Mesenchymal stem cell (in vitro differentiated cells and primary cell): ENCODE results near the gene YWHAQ.

ENCODE experiments used
- DNase-seq: peaks from one replicate; pipeline ENCODE4 v3.0.0-alpha.2; 2013
- H2AFZ ChIP-seq: one replicate; pipeline ENCODE4 v1.6.1; 2013; ENCODE audit warnings: low read depth, mild to moderate bottlenecking, control low read depth, inconsistent platforms, low read length, moderate library complexity
- H2AK5ac ChIP-seq: 2 replicates; pipeline ENCODE4 v1.6.1; 2013; ENCODE audit warnings: low read length, moderate library complexity, mild to moderate bottlenecking, inconsistent platforms; ENCODE audit not compliant: severe bottlenecking
- H2BK120ac ChIP-seq: one replicate; pipeline ENCODE4 v1.6.1; 2013; ENCODE audit warnings: low read depth, mild to moderate bottlenecking, inconsistent platforms, low read length, moderate library complexity
- H2BK12ac ChIP-seq, 2 experiments: one replicate each; pipeline ENCODE4 v1.6.1; 2013; ENCODE audit warnings: inconsistent platforms in 2 of 2, low read length in 2 of 2, mild to moderate bottlenecking in 2 of 2, moderate library complexity in 2 of 2, control low read depth in 1 of 2
- H2BK15ac ChIP-seq: one replicate; pipeline ENCODE4 v1.6.1; 2013; ENCODE audit warnings: mild to moderate bottlenecking, low read depth, inconsistent platforms; ENCODE audit not compliant: poor library complexity, severe bottlenecking
- H2BK5ac ChIP-seq: 2 replicates; pipeline ENCODE4 v1.6.1; 2013; ENCODE audit warnings: low read depth, mild to moderate bottlenecking, low read length, control low read depth, inconsistent platforms; ENCODE audit not compliant: poor library complexity, severe bottlenecking
- H3K14ac ChIP-seq, 2 experiments: one replicate each; pipeline ENCODE4 v1.6.1; 2013; ENCODE audit warnings: inconsistent platforms in 2 of 2, low read length in 2 of 2, control low read depth in 1 of 2, mild to moderate bottlenecking in 1 of 2, moderate library complexity in 1 of 2
- H3K18ac ChIP-seq, 2 experiments: one replicate each; pipeline ENCODE4 v1.6.1; 2013; ENCODE audit warnings: inconsistent platforms in 2 of 2, low read length in 2 of 2, control low read depth in 1 of 2, low read depth in 1 of 2, mild to moderate bottlenecking in 1 of 2
- H3K23ac ChIP-seq, 2 experiments: one replicate each; pipeline ENCODE4 v1.6.1; 2013; ENCODE audit warnings: inconsistent platforms in 2 of 2, low read length in 2 of 2, mild to moderate bottlenecking in 2 of 2, moderate library complexity in 2 of 2, control low read depth in 1 of 2
- H3K27ac ChIP-seq: 2 replicates; pipeline ENCODE4 v1.5.1; 2013; ENCODE audit warnings: mild to moderate bottlenecking, moderate library complexity, low read length, control low read depth, inconsistent platforms; ENCODE audit not compliant: poor library complexity, severe bottlenecking
- H3K27me3 ChIP-seq, 2 experiments: 2 replicates each; pipeline versions ENCODE4 v1.6.1 to v1.7.0; 2013; ENCODE audit warnings: low read length in 2 of 2, mild to moderate bottlenecking in 2 of 2, moderate library complexity in 2 of 2, control low read depth in 1 of 2, inconsistent platforms in 1 of 2; ENCODE audit not compliant: control insufficient read depth in 1 of 2, insufficient read depth in 1 of 2
- H3K36me3 ChIP-seq, 2 experiments: 2 replicates each; pipeline versions ENCODE4 v1.6.1 to v1.7.0; 2013; ENCODE audit warnings: low read length in 2 of 2, control low read depth in 1 of 2, inconsistent platforms in 1 of 2, low read depth in 1 of 2, mild to moderate bottlenecking in 1 of 2; ENCODE audit not compliant: insufficient read depth in 2 of 2, control insufficient read depth in 1 of 2
- H3K4ac ChIP-seq, 2 experiments: one replicate each; pipeline ENCODE4 v1.6.1; 2013; ENCODE audit warnings: inconsistent platforms in 2 of 2, low read length in 2 of 2, mild to moderate bottlenecking in 2 of 2, moderate library complexity in 2 of 2, control low read depth in 1 of 2, low read depth in 1 of 2
- H3K4me1 ChIP-seq: 2 replicates; pipeline ENCODE4 v1.6.1; 2013; ENCODE audit warnings: low read depth, low read length, control low read depth; ENCODE audit not compliant: control insufficient read depth, insufficient read depth
- H3K4me2 ChIP-seq: 2 replicates; pipeline ENCODE4 v1.6.1; 2013; ENCODE audit warnings: low read length, mild to moderate bottlenecking, inconsistent platforms; ENCODE audit not compliant: poor library complexity, severe bottlenecking
- H3K4me3 ChIP-seq, 2 experiments: 2 replicates each; pipeline versions ENCODE4 v1.5.1 to v1.7.0; 2013; ENCODE audit warnings: low read length in 2 of 2, mild to moderate bottlenecking in 2 of 2, control low read depth in 1 of 2, low read depth in 1 of 2; ENCODE audit not compliant: insufficient read depth in 1 of 2
- H3K79me1 ChIP-seq: replicated peaks from 2 replicates; pipeline ENCODE4 v1.6.1; 2013; ENCODE audit warnings: mild to moderate bottlenecking, control low read depth, low read length, inconsistent platforms; ENCODE audit not compliant: poor library complexity, severe bottlenecking
- H3K9ac ChIP-seq: 2 replicates; pipeline ENCODE4 v1.7.0; 2013; ENCODE audit warnings: mild to moderate bottlenecking, low read length, moderate library complexity
- H3K9me3 ChIP-seq: 2 replicates; pipeline ENCODE4 v1.7.0; 2013; ENCODE audit warnings: mild to moderate bottlenecking, low read length; ENCODE audit not compliant: control insufficient read depth
- H4K8ac ChIP-seq: one replicate; pipeline ENCODE4 v1.6.1; 2013; ENCODE audit warnings: inconsistent platforms, mild to moderate bottlenecking, low read length, moderate library complexity
- H4K91ac ChIP-seq: one replicate; pipeline ENCODE4 v1.6.1; 2013; ENCODE audit warnings: mild to moderate bottlenecking, low read length, inconsistent platforms
- WGBS: methylation state at CpG from one replicate; pipeline ENCODE4 v1.1.7; 2013; ENCODE audit warnings: mixed read lengths; 5-methylcytosine and 5-hydroxymethylcytosine counted together

The YWHAQ gene

GRCh38 chr2:9545502-9545901 is 85.3 kb downstream of the YWHAQ start:
- H3K4me3 ChIP-seq = no peak overlapping the region
- H2BK120ac ChIP-seq = no peak overlapping the region
- peaks cover 19% of the 10 kb centered on the region for H3K4me1 ChIP-seq
- no peak overlapping the region for H3K18ac ChIP-seq
- H3K23ac ChIP-seq = no peak overlapping the region
- H3K4ac ChIP-seq = no peak overlapping the region
- H3K27ac ChIP-seq = peak overlapping the region; percentile 23
- peak overlapping the region; percentile 86 for H2AK5ac ChIP-seq
- no peaks in the 10 kb centered on the region for H3K27me3 ChIP-seq
- no peak overlapping the region for H2BK5ac ChIP-seq
- H3K4me2 ChIP-seq = no peak overlapping the region
- no peak overlapping the region for H2BK12ac ChIP-seq
- no peak overlapping the region for H4K91ac ChIP-seq
- peaks cover 8% of the 10 kb centered on the region for H3K79me1 ChIP-seq
- no peak for DNase-seq
- no peak overlapping the region for H2AFZ ChIP-seq
- 90% methylated on average over 5 of the region's 5 CpGs for WGBS
- H3K9ac ChIP-seq = no peak overlapping the region
- H3K14ac ChIP-seq = no peak overlapping the region
- H3K36me3 ChIP-seq = peaks cover 0 to 8% of the 10 kb centered on the region in 2 experiments
- no peak overlapping the region for H4K8ac ChIP-seq
- H2BK15ac ChIP-seq = no peak overlapping the region
- H3K9me3 ChIP-seq = no peaks in the 10 kb centered on the region

GRCh38 chr2:9543557-9543956 is 87.2 kb downstream of the YWHAQ start:
- Histone ChIP-seq H4K8ac (no peak overlapping the region), H3K4ac (no peak overlapping the region), H3K14ac (no peak overlapping the region), H2AFZ (no peak overlapping the region), H3K4me3 (no peak overlapping the region), H2BK15ac (no peak overlapping the region), H3K36me3 (peaks cover 0 to 8% of the 10 kb centered on the region in 2 experiments), H3K4me1 (peaks cover 16% of the 10 kb centered on the region), H4K91ac (no peak overlapping the region), H2BK12ac (no peak overlapping the region), H3K79me1 (peaks cover 8% of the 10 kb centered on the region), H2BK5ac (no peak overlapping the region), H3K9me3 (no peaks in the 10 kb centered on the region), H3K27ac (no peak overlapping the region), H3K9ac (no peak overlapping the region), H2AK5ac (no peak overlapping the region), H2BK120ac (no peak overlapping the region), H3K18ac (no peak overlapping the region), H3K4me2 (no peak overlapping the region), H3K27me3 (no peaks in the 10 kb centered on the region), H3K23ac (no peak overlapping the region)
- 75% methylated on average over 1 of the region's 1 CpG for WGBS
- DNase-seq = no peak

- Histone ChIP-seq H3K4ac (no peak overlapping the region), H3K4me3 (peak overlapping the region in 1 of 2 experiments; percentile 22), H2BK120ac (no peak overlapping the region), H3K36me3 (peaks cover 0 to 25% of the 10 kb centered on the region in 2 experiments), H4K8ac (no peak overlapping the region), H3K4me1 (peaks cover 4% of the 10 kb centered on the region), H3K14ac (no peak overlapping the region), H3K27me3 (no peaks in the 10 kb centered on the region), H2BK12ac (no peak overlapping the region), H4K91ac (no peak overlapping the region), H3K9me3 (no peaks in the 10 kb centered on the region), H3K18ac (no peak overlapping the region), H3K23ac (no peak overlapping the region), H3K27ac (no peak overlapping the region), H2AK5ac (no peak overlapping the region), H3K9ac (peak overlapping the region; percentile 79), H2AFZ (no peak overlapping the region), H3K4me2 (no peak overlapping the region), H2BK15ac (no peak overlapping the region), H3K79me1 (peaks cover 8% of the 10 kb centered on the region), H2BK5ac (no peak overlapping the region)
- no CpG with 5 or more reads among the region's 5 CpGs for WGBS
- DNase-seq = peak; percentile 25
These were observed 91.3 kb downstream of the YWHAQ start for GRCh38 chr2:9539531-9539930.

- H2BK12ac ChIP-seq = no peak overlapping the region
- H3K4me2 ChIP-seq = no peak overlapping the region
- no peak overlapping the region for H3K18ac ChIP-seq
- no peak overlapping the region for H3K23ac ChIP-seq
- H2BK120ac ChIP-seq = no peak overlapping the region
- peaks cover 7 to 38% of the 10 kb centered on the region in 2 experiments for H3K36me3 ChIP-seq
- H3K27ac ChIP-seq = no peak overlapping the region
- H2BK15ac ChIP-seq = no peak overlapping the region
- H4K8ac ChIP-seq = no peak overlapping the region
- H3K14ac ChIP-seq = no peak overlapping the region
- no peak overlapping the region for H2AFZ ChIP-seq
- no peak overlapping the region for H2BK5ac ChIP-seq
- H3K4ac ChIP-seq = no peak overlapping the region
- H3K4me1 ChIP-seq = peaks cover 2% of the 10 kb centered on the region
- H3K9me3 ChIP-seq = no peaks in the 10 kb centered on the region
- WGBS = no CpG with 5 or more reads among the region's 2 CpGs
- peaks cover 15% of the 10 kb centered on the region for H3K79me1 ChIP-seq
- H2AK5ac ChIP-seq = no peak overlapping the region
- H3K9ac ChIP-seq = peak overlapping the region; percentile 79
- no peak overlapping the region for H4K91ac ChIP-seq
- DNase-seq = peak; percentile 79
- no peaks in the 10 kb centered on the region for H3K27me3 ChIP-seq
- no peak overlapping the region for H3K4me3 ChIP-seq
These were observed 92.7 kb downstream of the YWHAQ start for GRCh38 chr2:9538000-9538507.
